Measurements from ENCODE around the gene PLD1.
"Not testable (repeated sequence)": the region's sequence is repeated elsewhere in the genome, so short reads cannot be mapped to it uniquely, and the experiment has no call there.

PLD1 gene

DNA sequence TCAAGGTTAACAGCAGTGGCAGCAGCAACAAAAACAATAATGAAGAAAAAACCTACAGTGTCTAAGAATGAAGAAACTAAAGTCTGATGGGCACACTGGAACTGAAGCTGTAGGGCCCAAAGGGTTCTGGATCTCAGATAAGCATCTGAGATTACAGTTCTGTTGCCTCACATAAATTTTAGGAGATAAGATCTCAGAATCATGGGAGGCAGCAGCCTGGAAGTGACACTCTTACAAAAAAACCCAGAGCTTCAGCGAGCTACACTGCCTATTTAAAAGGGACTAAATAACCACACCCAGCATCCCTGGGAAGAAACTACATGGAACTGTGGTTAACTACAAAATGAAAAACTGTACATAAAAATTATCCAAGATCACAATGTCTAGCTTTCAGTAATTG lies 61.2 kb downstream of the PLD1 start:
- Histone ChIP-seq H3K9me3 (ENCODE audit: control insufficient read depth, low read length) (no peaks in the 10 kb centered on the region), H3K27ac (ENCODE audit: insufficient read depth, low read length, poor library complexity, severe bottlenecking) (no peak overlapping the region), H3K36me3 (ENCODE audit: control insufficient read depth, insufficient read depth, low read length) (no peaks in the 10 kb centered on the region), H3K4me3 (ENCODE audit: insufficient read depth, low read depth, low read length, poor library complexity, severe bottlenecking) (no peak overlapping the region), H3K27me3 (replicated peaks; ENCODE audit: control insufficient read depth, insufficient read depth, low read length, poor library complexity, severe bottlenecking) (no peaks in the 10 kb centered on the region), H3K4me1 (ENCODE audit: control insufficient read depth, insufficient read depth, low read length, poor library complexity, severe bottlenecking) (no peaks in the 10 kb centered on the region)
- DNase-seq: no peak

DNA sequence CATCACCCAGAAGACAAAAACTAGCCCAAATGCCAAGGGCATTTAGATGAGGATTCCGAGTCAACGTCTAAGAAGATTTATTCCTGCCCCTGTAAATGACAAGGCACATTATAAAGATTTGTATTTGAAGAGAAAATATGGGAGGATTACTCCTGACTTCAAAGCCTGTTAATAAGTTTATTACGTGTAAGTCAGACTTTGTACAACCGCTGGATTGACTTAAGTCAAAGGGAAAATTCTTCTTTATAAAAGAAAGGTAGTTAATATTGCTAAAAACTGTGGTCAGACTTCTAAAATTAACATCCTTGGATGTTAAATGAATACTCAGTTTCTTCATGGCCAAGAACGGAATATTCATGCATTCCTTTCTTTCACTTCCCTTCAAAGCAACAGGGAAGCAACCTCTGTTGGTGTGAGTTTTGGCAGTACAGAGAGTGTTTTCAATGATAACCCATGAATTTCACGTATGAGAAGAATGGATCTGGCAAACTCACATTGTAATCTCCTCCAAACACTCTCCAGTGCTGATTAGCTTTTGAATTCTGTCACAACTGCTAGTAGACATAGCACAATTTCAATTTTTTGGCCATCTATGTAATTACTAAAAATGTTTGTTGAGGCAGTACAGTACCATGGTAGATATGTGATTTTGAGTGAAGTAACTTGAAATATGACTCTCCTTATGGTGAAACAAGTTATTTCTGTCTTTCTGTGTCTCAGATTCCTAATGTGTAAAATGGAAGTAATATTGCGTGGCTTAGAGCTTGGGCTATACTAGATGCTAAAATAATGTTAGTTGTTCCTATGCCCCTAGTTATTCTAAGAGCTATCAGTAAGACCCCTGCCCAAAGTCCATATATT lies 62.0 kb downstream of the PLD1 start:
- Histone ChIP-seq H3K9me3 (ENCODE audit: control insufficient read depth, low read length) (no peaks in the 10 kb centered on the region), H3K4me3 (ENCODE audit: insufficient read depth, low read depth, low read length, poor library complexity, severe bottlenecking) (no peak overlapping the region), H3K36me3 (ENCODE audit: control insufficient read depth, insufficient read depth, low read length) (no peaks in the 10 kb centered on the region), H3K27ac (ENCODE audit: insufficient read depth, low read length, poor library complexity, severe bottlenecking) (no peak overlapping the region), H3K27me3 (replicated peaks; ENCODE audit: control insufficient read depth, insufficient read depth, low read length, poor library complexity, severe bottlenecking) (no peaks in the 10 kb centered on the region), H3K4me1 (ENCODE audit: control insufficient read depth, insufficient read depth, low read length, poor library complexity, severe bottlenecking) (no peaks in the 10 kb centered on the region)
- DNase-seq: no peak

DNA sequence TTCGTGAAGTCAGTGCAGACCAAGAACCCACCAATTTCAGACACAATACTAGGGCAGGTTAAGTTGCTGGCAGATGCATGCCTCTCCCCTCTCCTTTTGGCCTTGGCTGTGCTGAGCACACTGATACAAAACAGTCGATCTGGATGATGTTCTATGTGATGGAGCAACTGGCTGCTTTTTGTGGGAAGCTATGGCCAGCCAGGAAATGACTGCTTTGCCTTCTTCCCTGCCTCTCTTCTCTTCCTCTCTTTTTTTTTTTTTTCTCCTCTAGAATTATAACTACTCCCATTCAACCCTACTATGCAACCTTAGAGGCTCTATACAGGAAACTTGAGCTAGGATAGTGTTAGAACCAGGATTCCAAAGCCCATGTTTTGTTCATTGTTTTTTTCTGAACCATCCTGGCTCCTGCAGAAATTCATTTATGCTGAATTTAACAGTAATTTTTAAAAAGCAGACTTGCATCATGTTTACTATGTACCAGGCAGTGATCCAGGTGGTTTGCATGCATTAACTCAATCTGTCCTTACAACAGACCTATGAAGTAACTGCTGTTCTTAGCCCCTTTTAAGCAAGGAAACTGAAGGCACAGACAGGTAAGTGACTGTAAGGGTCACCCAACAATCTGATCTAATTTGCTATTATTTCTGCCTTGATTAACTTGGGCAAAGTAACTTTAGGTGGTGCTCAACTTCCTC lies 62.9 kb downstream of the PLD1 start:
- DNase-seq: no peak
- Histone ChIP-seq H3K4me3 (ENCODE audit: insufficient read depth, low read depth, low read length, poor library complexity, severe bottlenecking) (no peak overlapping the region), H3K9me3 (ENCODE audit: control insufficient read depth, low read length) (no peaks in the 10 kb centered on the region), H3K4me1 (ENCODE audit: control insufficient read depth, insufficient read depth, low read length, poor library complexity, severe bottlenecking) (no peaks in the 10 kb centered on the region), H3K36me3 (ENCODE audit: control insufficient read depth, insufficient read depth, low read length) (no peaks in the 10 kb centered on the region), H3K27me3 (replicated peaks; ENCODE audit: control insufficient read depth, insufficient read depth, low read length, poor library complexity, severe bottlenecking) (no peaks in the 10 kb centered on the region), H3K27ac (ENCODE audit: insufficient read depth, low read length, poor library complexity, severe bottlenecking) (no peak overlapping the region)

DNA sequence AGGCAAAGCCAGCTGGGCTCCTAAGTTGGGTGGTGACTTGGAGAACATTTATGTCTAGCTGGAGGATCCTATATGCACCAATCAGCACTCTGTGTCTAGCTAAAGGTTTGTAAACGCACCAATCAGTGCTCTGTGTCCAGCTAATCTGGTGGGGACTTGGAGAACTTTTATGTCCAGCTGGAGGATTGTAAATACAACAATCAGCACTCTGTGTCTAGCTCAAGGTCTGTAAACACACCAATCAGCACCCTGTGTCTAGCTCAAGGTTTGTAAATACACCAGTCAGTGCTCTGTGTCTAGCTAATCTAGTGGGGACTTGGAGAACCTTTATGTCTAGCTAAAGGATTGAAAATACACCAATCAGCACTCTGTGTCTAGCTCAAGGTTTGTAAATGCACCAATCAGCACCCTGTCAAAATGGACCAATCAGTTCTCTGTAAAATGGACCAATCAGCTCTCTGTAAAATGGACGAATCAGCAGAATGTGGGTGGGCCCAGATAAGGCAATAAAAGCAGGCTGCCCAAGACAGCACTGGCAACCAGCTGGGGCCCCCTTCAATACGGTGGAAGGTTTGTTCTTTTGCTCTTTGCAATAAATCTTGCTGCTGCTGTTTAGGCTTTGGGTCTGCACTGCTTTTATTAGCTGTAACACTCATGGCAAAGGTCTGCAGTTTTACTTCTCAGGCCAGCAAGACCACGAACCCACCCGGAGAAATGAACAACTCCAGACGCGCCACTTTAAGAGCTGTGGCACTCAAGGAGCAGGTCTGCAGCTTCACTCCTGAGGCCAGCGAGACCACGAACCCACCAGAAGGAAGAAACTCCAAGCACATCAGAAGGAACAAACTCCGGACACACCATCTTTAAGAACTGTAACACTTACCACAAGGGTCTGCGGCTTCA lies 63.7 kb downstream of the PLD1 start:
- DNase-seq; H3K36me3 ChIP-seq (ENCODE audit: control insufficient read depth, insufficient read depth, low read length); H3K27me3 ChIP-seq (replicated peaks; ENCODE audit: control insufficient read depth, insufficient read depth, low read length, poor library complexity, severe bottlenecking); H3K4me3 ChIP-seq (ENCODE audit: insufficient read depth, low read depth, low read length, poor library complexity, severe bottlenecking); H3K9me3 ChIP-seq (ENCODE audit: control insufficient read depth, low read length); H3K27ac ChIP-seq (ENCODE audit: insufficient read depth, low read length, poor library complexity, severe bottlenecking); H3K4me1 ChIP-seq (ENCODE audit: control insufficient read depth, insufficient read depth, low read length, poor library complexity, severe bottlenecking): not testable (repeated sequence)

DNA sequence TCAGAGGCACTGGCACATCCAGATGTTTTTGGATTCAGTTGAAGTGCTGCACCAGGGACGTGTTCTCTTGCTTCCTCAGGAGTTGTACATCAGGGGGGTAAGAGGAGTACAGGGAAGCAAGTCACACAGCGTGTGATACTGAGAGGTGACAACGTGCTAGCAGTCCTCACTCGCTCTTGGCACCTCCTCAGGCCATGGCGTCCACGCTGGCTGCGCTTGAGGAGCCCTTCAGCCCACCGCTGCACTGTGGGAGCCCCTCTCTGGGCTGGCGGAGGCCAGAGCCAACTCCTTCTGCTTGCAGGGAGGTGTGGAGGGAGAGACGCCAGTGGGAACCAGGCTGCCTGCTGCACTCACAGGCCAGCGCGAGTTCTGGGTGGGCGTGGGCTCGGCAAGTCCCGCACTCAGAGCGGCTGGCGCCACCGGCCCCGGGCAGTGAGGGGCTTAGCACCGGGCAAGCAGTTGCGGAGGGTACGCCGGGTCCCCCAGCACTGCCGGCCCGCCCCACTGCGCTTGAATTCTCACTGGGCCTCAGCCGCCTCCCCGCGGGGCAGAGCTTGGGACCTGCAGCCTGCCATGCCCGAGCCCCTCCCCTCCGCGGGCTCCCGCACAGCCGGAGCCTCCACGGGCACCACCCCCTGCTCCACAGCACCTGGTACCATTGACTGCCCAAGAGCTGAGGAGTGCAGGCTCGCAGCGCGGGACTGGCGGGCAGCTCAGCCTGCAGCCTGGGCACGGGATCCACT lies 64.5 kb downstream of the PLD1 start:
- Histone ChIP-seq H3K27me3 (replicated peaks; ENCODE audit: control insufficient read depth, insufficient read depth, low read length, poor library complexity, severe bottlenecking) (no peaks in the 10 kb centered on the region), H3K4me1 (ENCODE audit: control insufficient read depth, insufficient read depth, low read length, poor library complexity, severe bottlenecking) (no peaks in the 10 kb centered on the region), H3K9me3 (ENCODE audit: control insufficient read depth, low read length) (no peaks in the 10 kb centered on the region), H3K4me3 (ENCODE audit: insufficient read depth, low read depth, low read length, poor library complexity, severe bottlenecking) (no peak overlapping the region), H3K36me3 (ENCODE audit: control insufficient read depth, insufficient read depth, low read length) (no peaks in the 10 kb centered on the region), H3K27ac (ENCODE audit: insufficient read depth, low read length, poor library complexity, severe bottlenecking) (no peak overlapping the region)
- no peak for DNase-seq

DNA sequence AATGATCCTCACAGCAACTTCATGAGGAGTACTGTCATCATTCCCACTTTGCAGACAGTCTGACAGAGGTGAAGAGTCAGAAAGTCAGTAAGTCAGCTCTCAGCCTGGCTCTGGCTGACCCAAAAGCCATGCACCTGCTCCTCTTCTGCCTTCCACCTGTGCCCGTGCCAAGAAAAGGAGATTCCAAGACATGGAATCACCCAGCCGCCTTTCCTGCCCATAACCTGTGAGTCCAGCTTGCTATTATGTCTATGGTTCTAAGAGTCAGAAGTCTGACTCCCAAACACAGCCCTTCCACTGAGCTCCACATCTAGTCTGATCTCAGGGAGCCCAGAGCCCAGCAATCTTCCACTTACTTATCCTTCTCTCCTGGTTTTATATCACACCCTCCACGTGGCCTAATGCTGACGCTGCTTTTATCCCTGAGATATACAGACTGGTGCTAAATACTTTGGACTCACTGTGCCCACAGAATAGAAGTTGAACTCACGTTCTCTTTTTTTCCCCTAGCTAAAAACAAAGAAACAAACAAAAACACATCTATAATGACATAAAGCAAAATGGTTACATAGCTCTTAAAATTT lies 66.0 kb downstream of the PLD1 start:
- H3K4me1 ChIP-seq (ENCODE audit: control insufficient read depth, insufficient read depth, low read length, poor library complexity, severe bottlenecking): no peaks in the 10 kb centered on the region
- no peak overlapping the region for H3K27ac ChIP-seq (ENCODE audit: insufficient read depth, low read length, poor library complexity, severe bottlenecking)
- H3K4me3 ChIP-seq (ENCODE audit: insufficient read depth, low read depth, low read length, poor library complexity, severe bottlenecking): no peak overlapping the region
- H3K36me3 ChIP-seq (ENCODE audit: control insufficient read depth, insufficient read depth, low read length): no peaks in the 10 kb centered on the region
- no peaks in the 10 kb centered on the region for H3K9me3 ChIP-seq (ENCODE audit: control insufficient read depth, low read length)
- H3K27me3 ChIP-seq (replicated peaks; ENCODE audit: control insufficient read depth, insufficient read depth, low read length, poor library complexity, severe bottlenecking): no peaks in the 10 kb centered on the region
- no peak for DNase-seq

DNA sequence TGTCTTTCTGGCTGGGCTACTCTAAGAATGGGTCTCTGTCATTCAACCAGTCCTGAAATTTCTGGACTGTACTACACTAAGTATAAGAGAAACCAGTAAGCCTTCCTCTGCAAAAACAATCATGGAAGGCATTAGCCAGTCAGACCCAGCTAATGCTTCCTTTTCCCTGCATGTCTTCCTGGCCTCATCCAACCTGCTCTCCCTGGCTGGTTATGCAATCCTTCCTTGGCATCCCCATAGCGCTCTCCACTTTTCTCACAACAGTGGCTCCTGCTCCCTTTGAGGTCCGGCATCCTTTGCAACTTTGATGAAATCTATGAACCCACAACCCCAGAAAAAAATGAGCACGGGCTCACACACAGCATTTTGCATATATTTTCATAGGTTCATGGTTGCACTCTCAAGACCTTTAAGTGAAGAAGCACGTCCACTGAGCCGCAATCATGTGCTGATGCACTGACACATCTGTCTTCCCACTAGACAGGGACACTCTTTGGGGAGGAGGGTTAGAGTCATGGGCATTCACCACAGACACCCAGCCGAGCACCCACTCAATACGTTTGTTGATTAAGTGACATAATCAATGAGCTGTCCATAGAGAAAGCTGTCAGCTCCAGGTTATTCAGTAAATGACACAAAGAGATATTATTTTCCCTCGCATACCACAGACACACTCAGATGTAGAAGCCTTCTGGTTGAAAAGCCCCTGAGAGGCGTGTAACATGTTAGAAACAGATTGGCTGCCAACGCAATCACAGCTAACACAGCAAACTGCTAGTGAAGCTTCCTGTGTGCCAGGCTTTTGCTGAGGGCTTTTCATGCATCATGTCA lies 66.7 kb downstream of the PLD1 start:
- H3K27me3 ChIP-seq (replicated peaks; ENCODE audit: control insufficient read depth, insufficient read depth, low read length, poor library complexity, severe bottlenecking): no peaks in the 10 kb centered on the region
- H3K27ac ChIP-seq (ENCODE audit: insufficient read depth, low read length, poor library complexity, severe bottlenecking): no peak overlapping the region
- DNase-seq: no peak
- H3K9me3 ChIP-seq (ENCODE audit: control insufficient read depth, low read length): no peaks in the 10 kb centered on the region
- no peak overlapping the region for H3K4me3 ChIP-seq (ENCODE audit: insufficient read depth, low read depth, low read length, poor library complexity, severe bottlenecking)
- H3K36me3 ChIP-seq (ENCODE audit: control insufficient read depth, insufficient read depth, low read length): no peaks in the 10 kb centered on the region
- no peaks in the 10 kb centered on the region for H3K4me1 ChIP-seq (ENCODE audit: control insufficient read depth, insufficient read depth, low read length, poor library complexity, severe bottlenecking)

DNA sequence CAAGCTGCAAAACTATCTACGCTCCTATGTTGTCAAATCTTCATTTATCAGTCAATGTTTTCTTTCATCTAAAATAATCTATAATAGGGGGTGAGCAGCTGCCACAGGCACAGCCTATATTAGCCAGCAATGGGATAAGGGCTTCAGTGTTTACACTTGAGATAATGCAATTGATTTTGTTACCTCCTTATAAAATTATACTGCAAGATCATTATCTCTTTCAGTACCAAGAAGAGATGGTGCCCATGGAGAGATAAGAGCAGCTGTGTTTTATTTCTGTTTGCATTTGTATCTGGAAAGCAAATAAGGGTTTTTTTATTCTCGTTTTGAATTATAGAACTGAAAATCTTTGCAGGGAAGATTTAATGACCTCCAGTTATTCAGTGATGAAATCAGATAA lies 68.9 kb downstream of the PLD1 start:
- Histone ChIP-seq H3K36me3 (ENCODE audit: control insufficient read depth, insufficient read depth, low read length) (no peaks in the 10 kb centered on the region), H3K4me1 (ENCODE audit: control insufficient read depth, insufficient read depth, low read length, poor library complexity, severe bottlenecking) (no peaks in the 10 kb centered on the region), H3K9me3 (ENCODE audit: control insufficient read depth, low read length) (no peaks in the 10 kb centered on the region), H3K27me3 (replicated peaks; ENCODE audit: control insufficient read depth, insufficient read depth, low read length, poor library complexity, severe bottlenecking) (no peaks in the 10 kb centered on the region), H3K4me3 (ENCODE audit: insufficient read depth, low read depth, low read length, poor library complexity, severe bottlenecking) (no peak overlapping the region), H3K27ac (ENCODE audit: insufficient read depth, low read length, poor library complexity, severe bottlenecking) (no peak overlapping the region)
- no peak for DNase-seq

DNA sequence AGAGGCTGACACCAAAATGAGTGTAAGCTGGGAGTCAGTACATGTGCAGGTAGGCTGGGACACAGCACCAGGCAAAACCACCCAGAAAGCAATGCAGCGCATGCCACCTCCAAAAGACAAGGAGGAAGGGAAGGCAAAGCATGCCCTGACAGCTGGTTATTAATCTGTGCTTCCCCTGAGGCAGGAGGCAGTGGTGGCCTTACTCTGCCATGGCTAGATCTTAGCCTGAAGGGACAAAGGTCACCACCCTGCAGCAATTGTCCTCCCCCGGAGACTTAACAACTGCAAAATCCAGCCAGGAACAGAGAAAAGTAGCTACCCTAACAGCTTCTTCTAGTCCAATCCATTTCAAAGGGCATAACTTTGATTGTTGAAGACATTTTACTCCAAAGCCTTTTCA lies 73.7 kb downstream of the PLD1 start:
- no peak overlapping the region for H3K27ac ChIP-seq (ENCODE audit: insufficient read depth, low read length, poor library complexity, severe bottlenecking)
- H3K27me3 ChIP-seq (replicated peaks; ENCODE audit: control insufficient read depth, insufficient read depth, low read length, poor library complexity, severe bottlenecking): no peaks in the 10 kb centered on the region
- no peaks in the 10 kb centered on the region for H3K36me3 ChIP-seq (ENCODE audit: control insufficient read depth, insufficient read depth, low read length)
- no peak overlapping the region for H3K4me3 ChIP-seq (ENCODE audit: insufficient read depth, low read depth, low read length, poor library complexity, severe bottlenecking)
- no peaks in the 10 kb centered on the region for H3K9me3 ChIP-seq (ENCODE audit: control insufficient read depth, low read length)
- DNase-seq: no peak
- no peaks in the 10 kb centered on the region for H3K4me1 ChIP-seq (ENCODE audit: control insufficient read depth, insufficient read depth, low read length, poor library complexity, severe bottlenecking)

All from effector memory CD4-positive, alpha-beta T cell (primary cell).